ENCODE data around the gene SMYD1. TPM values are rescaled to one million over a fixed set of nuclear protein-coding genes. Genes with fewer than 3 reads are reported as not detected.

The SMYD1 gene
- polyA plus RNA-seq, 3 donors, result not detected

DNA sequence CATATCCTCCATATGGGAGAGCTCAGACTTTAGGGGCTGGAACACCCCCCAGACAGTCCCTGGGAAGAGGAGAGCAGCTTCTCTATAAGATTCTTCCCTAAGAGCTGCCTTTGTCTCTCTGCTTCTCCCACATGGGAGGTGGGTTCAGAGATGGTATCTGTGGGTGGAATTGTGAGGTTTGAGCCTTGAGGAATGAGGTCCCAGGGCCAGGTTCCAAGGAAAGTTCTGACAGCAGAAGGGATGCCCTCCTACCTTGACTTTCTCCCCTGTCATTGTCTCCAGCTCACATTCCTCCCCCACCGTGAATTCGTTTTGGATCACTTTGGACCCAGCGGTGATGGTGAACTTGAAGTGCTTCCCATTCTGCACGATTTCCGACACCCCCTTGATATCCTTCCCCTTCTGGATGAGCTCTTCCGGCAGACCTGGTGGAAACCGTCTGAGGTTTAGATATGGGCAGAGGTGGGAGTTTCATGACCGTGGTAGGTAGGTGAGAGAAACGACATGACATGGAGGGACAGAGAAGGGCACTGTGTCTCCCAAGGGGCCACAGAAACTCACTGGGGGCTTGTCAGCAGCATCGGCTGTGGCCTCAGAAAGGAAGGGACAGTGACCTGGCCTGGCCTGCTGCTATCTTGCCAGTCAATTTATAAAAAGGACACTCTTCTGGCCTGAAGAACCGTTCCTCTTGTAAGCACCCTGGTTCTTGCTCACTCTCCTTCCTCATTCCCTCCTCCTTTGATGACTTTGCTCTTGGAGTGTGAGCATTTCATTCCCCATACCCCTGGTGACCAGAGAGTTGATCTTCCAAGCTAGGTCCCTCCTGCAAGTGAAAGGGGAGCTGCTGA is 58.5 kb downstream of the SMYD1 start:
- H3K9ac ChIP-seq (ENCODE audit: insufficient read depth, low read length, poor library complexity, severe bottlenecking), result no peak overlapping the region
- no peaks in the 10 kb centered on the region for H3K27me3 ChIP-seq (ENCODE audit: control insufficient read depth in 2 of 2, insufficient read depth in 2 of 2, low read length in 2 of 2)
- Mint-ChIP-seq H3K9me3 (no peaks in the 10 kb centered on the region), H3K27me3 (ENCODE audit: low read depth in 3 of 3) (peaks cover 2 to 8% (median 4%) of the 10 kb centered on the region in 3 donors), H3K27ac (no peak overlapping the region), H3K4me1 (no peaks in the 10 kb centered on the region), H3K4me3 (no peak overlapping the region), H3K36me3 (no peaks in the 10 kb centered on the region)
- intact Hi-C loops (cut with micrococcal nuclease), result no loop called here
- no peak overlapping the region for H3K4me3 ChIP-seq (replicated peaks in 1 of 3; ENCODE audit: low read depth in 2 of 3, low read length in 3 of 3)
- 97% methylated on average over 7 of the region's 11 CpGs for WGBS (ENCODE audit: insufficient coverage)
- no peak for TF ChIP-seq CTCF (IDR thresholded peaks at IDR 0.05)
- H3K27ac ChIP-seq (ENCODE audit: low read depth in 1 of 2, low read length in 2 of 2), result no peak overlapping the region
- no peak overlapping the region for H2AFZ ChIP-seq (ENCODE audit: insufficient read depth, low read depth, low read length, poor library complexity, severe bottlenecking)
- H3K79me2 ChIP-seq (ENCODE audit: insufficient read depth, low read length), result no peaks in the 10 kb centered on the region
- no peaks in the 10 kb centered on the region for H3K4me1 ChIP-seq (ENCODE audit: control insufficient read depth in 1 of 2, insufficient read depth in 2 of 2, low read length in 2 of 2)
- no peaks in the 10 kb centered on the region for H3K9me3 ChIP-seq (replicated peaks in 1 of 2; ENCODE audit: control insufficient read depth in 1 of 2, insufficient read depth in 1 of 2, low read length in 2 of 2)
- H4K20me1 ChIP-seq (ENCODE audit: insufficient read depth, low read length), result no peaks in the 10 kb centered on the region
- H3K36me3 ChIP-seq (replicated peaks in 1 of 2; ENCODE audit: control insufficient read depth in 1 of 2, insufficient read depth in 2 of 2, low read length in 2 of 2), result no peaks in the 10 kb centered on the region
- DNase-seq, result no peak
- no peak overlapping the region for H3K4me2 ChIP-seq (replicated peaks; ENCODE audit: extremely low read depth, low read length, poor library complexity, severe bottlenecking)

- Histone ChIP-seq H2AFZ (ENCODE audit: insufficient read depth, low read depth, low read length, poor library complexity, severe bottlenecking) (no peak overlapping the region), H3K9me3 (replicated peaks in 1 of 2; ENCODE audit: control insufficient read depth in 1 of 2, insufficient read depth in 1 of 2, low read length in 2 of 2) (no peaks in the 10 kb centered on the region), H3K4me2 (replicated peaks; ENCODE audit: extremely low read depth, low read length, poor library complexity, severe bottlenecking) (no peak overlapping the region), H3K27me3 (ENCODE audit: control insufficient read depth in 2 of 2, insufficient read depth in 2 of 2, low read length in 2 of 2) (no peaks in the 10 kb centered on the region), H3K27ac (ENCODE audit: low read depth in 1 of 2, low read length in 2 of 2) (no peak overlapping the region), H4K20me1 (ENCODE audit: insufficient read depth, low read length) (no peaks in the 10 kb centered on the region), H3K4me3 (replicated peaks in 1 of 3; ENCODE audit: low read depth in 2 of 3, low read length in 3 of 3) (no peak overlapping the region), H3K36me3 (replicated peaks in 1 of 2; ENCODE audit: control insufficient read depth in 1 of 2, insufficient read depth in 2 of 2, low read length in 2 of 2) (no peaks in the 10 kb centered on the region), H3K79me2 (ENCODE audit: insufficient read depth, low read length) (no peaks in the 10 kb centered on the region), H3K4me1 (ENCODE audit: control insufficient read depth in 1 of 2, insufficient read depth in 2 of 2, low read length in 2 of 2) (no peaks in the 10 kb centered on the region), H3K9ac (ENCODE audit: insufficient read depth, low read length, poor library complexity, severe bottlenecking) (no peak overlapping the region)
- no peak for DNase-seq
- 100% methylated on average over 1 of the region's 3 CpGs for WGBS (ENCODE audit: insufficient coverage)
- TF ChIP-seq CTCF (IDR thresholded peaks at IDR 0.05), result no peak
- Mint-ChIP-seq H3K27ac (no peak overlapping the region), H3K27me3 (ENCODE audit: low read depth in 3 of 3) (peaks cover 2 to 8% (median 4%) of the 10 kb centered on the region in 3 donors), H3K4me3 (no peak overlapping the region), H3K9me3 (no peaks in the 10 kb centered on the region), H3K36me3 (no peaks in the 10 kb centered on the region), H3K4me1 (no peaks in the 10 kb centered on the region)
- intact Hi-C loops (cut with micrococcal nuclease), result no loop called here
These were observed 59.4 kb downstream of the SMYD1 start for GRCh38 chr2:88126772-88127637.

Measured in CD14-positive monocyte (primary cell).